ENCODE measurements around the gene STAB2. TPM values are rescaled to one million over a fixed set of nuclear protein-coding genes. Genes with fewer than 3 reads are reported as not detected.

Gene STAB2
- total RNA-seq, 4 donors from 2014 or later, result 0.95 TPM; not detected in 3

- peaks cover 0 to 33% (median 0%) of the 10 kb centered on the region in 3 donors for H3K36me3 ChIP-seq
- TF ChIP-seq POLR2A (IDR thresholded peaks at IDR 0.05) (no peak), CTCF (IDR thresholded peaks at IDR 0.05) (no peak)
- H3K4me1 ChIP-seq, result peaks cover 0 to 18% (median 0%) of the 10 kb centered on the region in 3 donors
- no peak for DNase-seq
- no peaks in the 10 kb centered on the region for H3K9me3 ChIP-seq
- no peak overlapping the region for H3K4me3 ChIP-seq
- intact Hi-C loops (cut with DNase I), result no loop called here
- 69 to 79% methylated on average over 2 to 4 of the region's 4 CpGs for WGBS, 2 donors
- no peak overlapping the region for H3K27ac ChIP-seq
- H3K27me3 ChIP-seq, result no peaks in the 10 kb centered on the region
Observed at GRCh38 chr12:103773109-103773910, 186.2 kb downstream of the STAB2 start.

- DNase-seq, result no peak
- Histone ChIP-seq H3K27me3 (no peaks in the 10 kb centered on the region), H3K4me3 (no peak overlapping the region), H3K9me3 (no peaks in the 10 kb centered on the region), H3K27ac (no peak overlapping the region), H3K4me1 (peaks cover 0 to 18% (median 0%) of the 10 kb centered on the region in 3 donors), H3K36me3 (peaks cover 0 to 51% (median 0%) of the 10 kb centered on the region in 3 donors)
- intact Hi-C loops (cut with DNase I), result no loop called here
- WGBS, 2 donors, result 88 to 92% methylated on average over 10 of the region's 10 CpGs
- TF ChIP-seq POLR2A (IDR thresholded peaks at IDR 0.05), result no peak
- no peak for TF ChIP-seq CTCF (IDR thresholded peaks at IDR 0.05)
Observed at GRCh38 chr12:103774977-103775560, 188.0 kb downstream of the STAB2 start.

DNA sequence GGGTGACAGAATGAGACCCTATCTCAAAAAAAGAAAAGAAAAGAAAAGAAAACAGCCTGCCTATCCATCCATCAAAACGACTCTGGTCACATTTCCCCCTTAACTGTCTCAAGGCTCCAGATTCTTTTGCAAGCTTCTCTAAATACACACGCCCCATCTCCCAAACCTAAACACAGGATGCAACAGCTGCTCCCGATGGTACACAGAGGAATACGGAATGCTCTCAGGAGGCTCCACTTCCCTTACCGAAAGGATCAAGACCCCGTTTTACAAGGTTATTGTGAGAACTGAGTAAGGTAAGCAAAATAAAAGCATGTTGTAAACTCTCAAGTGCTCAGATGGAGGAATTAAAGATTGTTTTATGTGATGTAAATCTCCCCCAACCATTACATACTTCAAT, 191.7 kb downstream of the STAB2 start:
- no peak for DNase-seq
- intact Hi-C loops (cut with DNase I), result no loop called here
- Histone ChIP-seq H3K9me3 (no peaks in the 10 kb centered on the region), H3K27ac (no peak overlapping the region), H3K36me3 (peaks cover 0 to 82% (median 0%) of the 10 kb centered on the region in 3 donors), H3K4me1 (peaks cover 0 to 4% (median 0%) of the 10 kb centered on the region in 3 donors), H3K4me3 (no peak overlapping the region), H3K27me3 (no peaks in the 10 kb centered on the region)
- WGBS, 2 donors, result 72 to 74% methylated on average over 5 to 6 of the region's 6 CpGs
- TF ChIP-seq CTCF (IDR thresholded peaks at IDR 0.05) (no peak), POLR2A (IDR thresholded peaks at IDR 0.05) (no peak)

GRCh38 chr12:103779410-103780092, 192.5 kb downstream of the STAB2 start:
- intact Hi-C loops (cut with DNase I), result no loop called here
- no peak for DNase-seq
- peaks cover 0 to 90% (median 0%) of the 10 kb centered on the region in 3 donors for H3K36me3 ChIP-seq
- TF ChIP-seq POLR2A (IDR thresholded peaks at IDR 0.05), result no peak
- TF ChIP-seq CTCF (IDR thresholded peaks at IDR 0.05), result no peak
- H3K4me3 ChIP-seq, result no peak overlapping the region
- peaks cover 0 to 7% (median 0%) of the 10 kb centered on the region in 3 donors for H3K4me1 ChIP-seq
- H3K27me3 ChIP-seq, result no peaks in the 10 kb centered on the region
- WGBS, 2 donors, result 81% methylated on average over 5 to 6 of the region's 7 CpGs
- no peak overlapping the region for H3K27ac ChIP-seq
- no peaks in the 10 kb centered on the region for H3K9me3 ChIP-seq

GRCh38 chr12:103780093-103780440, 193.0 kb downstream of the STAB2 start:
- Histone ChIP-seq H3K27me3 (no peaks in the 10 kb centered on the region), H3K4me3 (no peak overlapping the region), H3K36me3 (peaks cover 0 to 95% (median 0%) of the 10 kb centered on the region in 3 donors), H3K9me3 (no peaks in the 10 kb centered on the region), H3K27ac (no peak overlapping the region), H3K4me1 (peaks cover 0 to 11% (median 0%) of the 10 kb centered on the region in 3 donors)
- WGBS, 2 donors, result 85 to 86% methylated on average over 4 of the region's 4 CpGs
- intact Hi-C loops (cut with DNase I), result no loop called here
- DNase-seq, result no peak
- TF ChIP-seq POLR2A (IDR thresholded peaks at IDR 0.05) (no peak), CTCF (IDR thresholded peaks at IDR 0.05) (no peak)

Measured in esophagus squamous epithelium (tissue), 5 donors.